Body of pancreas (tissue), 4 donors: ENCODE data around the gene DPYD.

Experiments
- CTCF ChIP-seq, 7 experiments: fragments of 450-650 bp in 4 of 7; fragments of 200-600 bp in 3 of 7; sonication (generic) in 3 of 7; IDR thresholded peaks; one replicate each; pipeline ENCODE4 v1.5.1; 2016 to 2019; ENCODE audit warnings: antibody characterized with exemption in 7 of 7
- POLR2A ChIP-seq, 3 donors: fragments of 450-650 bp; IDR thresholded peaks; one replicate each; pipeline ENCODE4 v1.6.1; 2016; ENCODE audit warnings: antibody characterized with exemption in 3 of 3, mild to moderate bottlenecking in 2 of 3

- TF ChIP-seq CTCF (IDR thresholded peaks at IDR 0.05) (no peak), POLR2A (IDR thresholded peaks at IDR 0.05) (no peak)
Observed at GRCh38 chr1:97350662-97351061, 570.2 kb downstream of the DPYD start.
